ENCODE measurements around the gene IGFL3.
"Not testable (repeated sequence)": the region's sequence is repeated elsewhere in the genome, so short reads cannot be mapped to it uniquely, and the experiment has no call there.

Gene IGFL3

DNA sequence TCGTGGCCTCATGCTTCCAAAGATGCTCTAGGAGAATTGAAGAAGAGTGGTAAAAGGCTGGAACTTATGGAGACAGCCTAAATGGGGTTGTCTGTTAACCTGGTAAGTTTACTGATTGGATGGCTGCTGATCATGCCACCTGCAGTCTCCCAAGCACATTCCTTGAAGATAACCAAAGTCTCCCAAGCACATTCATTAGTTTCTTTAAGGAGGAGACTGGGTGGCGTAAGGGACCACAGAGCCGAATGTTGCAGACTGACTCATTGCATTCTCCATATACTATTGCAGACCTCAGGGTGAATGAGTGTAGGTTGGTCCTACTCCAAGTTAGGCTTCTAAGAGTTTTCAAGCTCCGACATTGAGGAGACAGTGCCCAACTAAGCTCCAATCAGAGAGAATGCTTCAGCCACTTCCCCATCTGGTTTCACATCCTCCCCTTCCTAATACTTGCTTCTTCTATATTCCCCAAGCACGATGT lies at the start of gene IGFL3:
IGFL3 (minus strand) TSS at position 51 of the 478 bp plus-strand sequence; CDS start at position 12, 39 bp downstream.
- DNase-seq (ENCODE audit: low spot score) = no peak
- in situ Hi-C loops (cut with MboI; ENCODE audit: low pct_unique_long_range_greater_than_20kb, low sequenced_read_pairs, unreplicated experiment) = no loop called here
- TF ChIP-seq, protein P1, sequence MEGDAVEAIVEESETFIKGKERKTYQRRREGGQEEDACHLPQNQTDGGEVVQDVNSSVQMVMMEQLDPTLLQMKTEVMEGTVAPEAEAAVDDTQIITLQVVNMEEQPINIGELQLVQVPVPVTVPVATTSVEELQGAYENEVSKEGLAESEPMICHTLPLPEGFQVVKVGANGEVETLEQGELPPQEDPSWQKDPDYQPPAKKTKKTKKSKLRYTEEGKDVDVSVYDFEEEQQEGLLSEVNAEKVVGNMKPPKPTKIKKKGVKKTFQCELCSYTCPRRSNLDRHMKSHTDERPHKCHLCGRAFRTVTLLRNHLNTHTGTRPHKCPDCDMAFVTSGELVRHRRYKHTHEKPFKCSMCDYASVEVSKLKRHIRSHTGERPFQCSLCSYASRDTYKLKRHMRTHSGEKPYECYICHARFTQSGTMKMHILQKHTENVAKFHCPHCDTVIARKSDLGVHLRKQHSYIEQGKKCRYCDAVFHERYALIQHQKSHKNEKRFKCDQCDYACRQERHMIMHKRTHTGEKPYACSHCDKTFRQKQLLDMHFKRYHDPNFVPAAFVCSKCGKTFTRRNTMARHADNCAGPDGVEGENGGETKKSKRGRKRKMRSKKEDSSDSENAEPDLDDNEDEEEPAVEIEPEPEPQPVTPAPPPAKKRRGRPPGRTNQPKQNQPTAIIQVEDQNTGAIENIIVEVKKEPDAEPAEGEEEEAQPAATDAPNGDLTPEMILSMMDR (IDR thresholded peaks at IDR 0.05; ENCODE audit: extremely low read depth, insufficient read depth, missing control alignments) = no peak

DNA sequence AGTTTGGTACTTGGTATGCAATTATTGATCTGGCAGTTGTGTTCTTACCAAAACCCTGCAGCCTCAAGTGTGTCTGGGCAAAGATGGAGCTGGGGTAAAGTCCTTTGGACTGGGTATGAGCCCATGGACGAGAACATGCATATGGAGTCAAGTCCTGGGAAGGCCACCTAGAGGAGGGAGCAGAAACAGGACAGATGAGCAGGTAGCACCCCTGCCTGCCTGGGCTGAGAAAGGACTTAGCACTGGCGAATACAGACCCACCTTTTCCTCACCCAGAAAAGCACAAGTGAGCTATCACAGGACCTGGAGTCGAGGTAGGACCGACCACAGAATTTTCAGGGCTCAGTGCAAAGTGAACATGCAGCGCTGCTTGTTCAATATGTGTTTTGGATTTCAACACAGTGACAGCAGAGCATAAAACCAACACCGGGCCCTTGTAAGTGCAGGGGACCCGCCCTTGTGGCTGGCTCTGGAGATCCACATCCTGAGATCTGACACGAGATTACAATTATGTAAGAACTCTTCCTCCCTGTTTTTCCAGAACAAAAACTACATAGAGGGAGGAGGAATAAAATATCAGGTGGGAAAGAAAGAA lies 49.5 kb upstream of the IGFL3 start:
- in situ Hi-C loops (cut with MboI; ENCODE audit: low pct_unique_long_range_greater_than_20kb, low sequenced_read_pairs, unreplicated experiment) = no loop called here
- TF ChIP-seq, protein P1 (IDR thresholded peaks at IDR 0.05; ENCODE audit: extremely low read depth, insufficient read depth, missing control alignments) = peak; percentile 7
- no peak for DNase-seq (ENCODE audit: low spot score)

DNA sequence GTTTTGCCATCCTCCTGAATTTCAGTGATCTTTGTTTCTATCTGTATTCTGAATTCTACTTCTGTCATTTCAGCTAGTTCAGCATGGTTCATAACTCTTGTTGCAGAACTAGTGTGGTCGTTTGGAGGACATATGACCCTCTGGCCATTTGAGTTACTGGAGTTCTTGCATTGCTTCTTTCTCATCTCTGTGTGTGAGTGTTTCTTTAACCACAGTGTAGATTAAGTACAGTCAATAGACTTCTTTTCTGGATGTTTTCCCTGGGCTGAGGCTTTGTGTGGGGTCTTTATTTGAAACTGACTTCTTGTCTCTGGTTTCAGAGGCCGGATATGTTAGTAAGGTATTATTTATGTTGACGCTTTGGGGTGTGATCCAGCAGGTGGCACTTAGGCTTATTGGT lies 38.2 kb upstream of the IGFL3 start:
- in situ Hi-C loops (cut with MboI; ENCODE audit: low pct_unique_long_range_greater_than_20kb, low sequenced_read_pairs, unreplicated experiment) = no loop called here
- TF ChIP-seq, protein P1 (IDR thresholded peaks at IDR 0.05; ENCODE audit: extremely low read depth, insufficient read depth, missing control alignments) = no peak
- DNase-seq (ENCODE audit: low spot score) = no peak

DNA sequence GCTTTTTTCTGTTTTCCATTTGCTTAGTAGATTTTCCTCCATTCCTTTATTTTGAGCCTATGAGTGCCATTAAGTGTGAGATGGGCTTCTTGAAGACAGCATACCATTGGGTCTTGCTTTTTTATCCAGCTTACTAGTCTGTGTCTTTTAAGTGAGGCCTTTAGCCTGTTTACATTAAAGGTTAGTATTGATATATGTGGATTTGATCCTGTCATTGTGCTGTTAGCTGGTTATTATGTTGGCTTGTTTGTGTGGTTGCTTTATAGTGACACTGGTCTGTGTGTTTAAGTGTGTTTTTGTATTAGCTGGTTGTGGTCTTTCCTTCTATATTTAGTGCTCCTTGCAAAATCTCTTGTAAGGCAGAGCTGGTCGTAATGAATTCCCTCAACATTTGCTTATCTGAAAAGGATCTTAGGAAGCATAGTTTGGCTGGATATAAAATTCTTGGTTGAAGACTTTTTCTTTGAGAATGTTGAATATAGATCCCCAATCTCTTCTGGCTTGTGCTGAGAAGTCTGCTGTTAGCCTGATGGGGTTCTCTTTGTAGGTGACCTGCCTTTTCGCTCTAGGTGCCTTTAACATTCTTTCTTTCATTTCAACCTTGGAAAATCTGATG lies 37.3 kb upstream of the IGFL3 start:
- DNase-seq (ENCODE audit: low spot score); in situ Hi-C loops (cut with MboI; ENCODE audit: low pct_unique_long_range_greater_than_20kb, low sequenced_read_pairs, unreplicated experiment): not testable (repeated sequence)

DNA sequence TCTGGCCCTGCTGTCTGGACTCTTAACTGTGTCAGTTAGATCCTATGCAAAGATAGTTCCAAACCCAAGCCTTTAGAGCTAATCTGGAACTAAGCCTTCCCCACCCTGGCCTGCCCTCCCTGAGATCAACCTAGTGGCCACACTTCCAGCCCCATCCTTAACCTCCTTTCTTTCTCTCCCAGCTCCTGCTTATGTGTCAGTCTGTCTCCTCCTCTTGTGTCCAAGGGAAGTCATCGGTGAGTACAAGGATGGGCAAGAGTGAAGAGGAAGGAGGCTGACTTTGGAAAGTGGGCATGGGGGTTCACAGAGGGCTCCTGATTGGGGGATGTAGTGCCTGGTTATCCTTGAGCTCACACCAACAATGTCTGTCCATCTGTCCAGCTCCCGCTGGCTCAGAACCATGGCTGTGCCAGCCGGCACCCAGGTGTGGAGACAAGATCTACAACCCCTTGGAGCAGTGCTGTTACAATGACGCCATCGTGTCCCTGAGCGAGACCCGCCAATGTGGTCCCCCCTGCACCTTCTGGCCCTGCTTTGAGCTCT lies 35.8 kb upstream of the IGFL3 start:
- no peak for DNase-seq (ENCODE audit: low spot score)
- TF ChIP-seq, protein P1 (IDR thresholded peaks at IDR 0.05; ENCODE audit: extremely low read depth, insufficient read depth, missing control alignments) = no peak
- in situ Hi-C loops (cut with MboI; ENCODE audit: low pct_unique_long_range_greater_than_20kb, low sequenced_read_pairs, unreplicated experiment) = no loop called here

DNA sequence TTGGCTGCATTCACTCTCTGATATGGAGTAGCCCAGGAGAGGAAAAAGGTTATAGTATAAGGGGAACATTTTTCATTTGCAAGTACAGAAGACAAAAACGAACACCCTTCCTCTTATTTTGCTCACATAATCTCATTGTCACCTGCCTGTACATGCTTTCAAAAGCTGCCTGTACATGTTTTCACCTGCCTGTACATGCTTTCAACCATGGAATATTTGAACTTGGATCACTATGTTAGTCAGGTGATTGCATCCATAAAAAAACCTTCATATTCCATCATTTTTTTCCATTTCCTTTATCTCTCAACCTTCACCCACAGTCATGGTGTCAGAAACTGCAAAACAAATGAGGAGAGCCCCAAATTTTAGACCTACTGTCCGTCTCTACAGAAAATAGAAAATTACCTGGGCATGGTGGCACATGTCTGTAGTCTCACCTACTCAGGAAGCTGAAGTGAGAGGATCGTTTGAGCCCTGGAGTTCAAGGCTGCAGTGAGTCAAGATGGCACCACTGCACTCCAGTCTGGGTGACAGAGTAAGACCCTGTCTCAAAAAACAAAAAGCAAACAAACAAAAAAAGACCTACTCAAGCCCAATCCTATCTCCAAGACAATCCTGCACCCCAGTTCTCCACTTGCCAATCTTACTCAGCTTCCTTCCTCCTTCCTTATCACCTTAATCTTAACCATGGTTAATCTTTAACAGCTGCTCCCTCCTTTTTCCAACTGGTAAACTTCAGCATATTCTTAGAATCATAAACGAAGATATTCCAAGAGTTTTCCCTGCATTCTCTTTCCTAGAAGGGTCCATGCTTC lies 35.1 kb upstream of the IGFL3 start:
- in situ Hi-C loops (cut with MboI; ENCODE audit: low pct_unique_long_range_greater_than_20kb, low sequenced_read_pairs, unreplicated experiment) = no loop called here
- TF ChIP-seq, protein P1 (IDR thresholded peaks at IDR 0.05; ENCODE audit: extremely low read depth, insufficient read depth, missing control alignments) = no peak
- DNase-seq (ENCODE audit: low spot score) = no peak

Data from GM13977 (cell line).